ENCODE measurements around the gene GEMIN2.

DNA sequence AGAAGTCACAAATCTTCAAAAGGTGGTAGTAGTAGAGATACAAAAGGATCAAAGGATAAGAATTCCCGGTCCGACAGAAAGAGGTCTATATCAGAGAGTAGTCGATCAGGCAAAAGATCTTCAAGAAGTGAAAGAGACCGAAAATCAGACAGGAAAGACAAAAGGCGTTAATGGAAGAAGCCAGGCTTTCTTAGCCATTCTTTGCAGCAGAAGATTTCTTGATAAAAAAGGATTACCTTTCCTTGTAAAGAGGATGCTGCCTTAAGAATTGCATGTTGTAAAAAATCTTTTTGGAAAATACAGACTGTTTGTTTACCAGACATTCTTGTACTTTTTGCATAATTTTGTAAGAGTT lies 67.5 kb downstream of the GEMIN2 start:
- no peak for TF ChIP-seq POLR2A (IDR thresholded peaks at IDR 0.05)
- TF ChIP-seq, protein P1, sequence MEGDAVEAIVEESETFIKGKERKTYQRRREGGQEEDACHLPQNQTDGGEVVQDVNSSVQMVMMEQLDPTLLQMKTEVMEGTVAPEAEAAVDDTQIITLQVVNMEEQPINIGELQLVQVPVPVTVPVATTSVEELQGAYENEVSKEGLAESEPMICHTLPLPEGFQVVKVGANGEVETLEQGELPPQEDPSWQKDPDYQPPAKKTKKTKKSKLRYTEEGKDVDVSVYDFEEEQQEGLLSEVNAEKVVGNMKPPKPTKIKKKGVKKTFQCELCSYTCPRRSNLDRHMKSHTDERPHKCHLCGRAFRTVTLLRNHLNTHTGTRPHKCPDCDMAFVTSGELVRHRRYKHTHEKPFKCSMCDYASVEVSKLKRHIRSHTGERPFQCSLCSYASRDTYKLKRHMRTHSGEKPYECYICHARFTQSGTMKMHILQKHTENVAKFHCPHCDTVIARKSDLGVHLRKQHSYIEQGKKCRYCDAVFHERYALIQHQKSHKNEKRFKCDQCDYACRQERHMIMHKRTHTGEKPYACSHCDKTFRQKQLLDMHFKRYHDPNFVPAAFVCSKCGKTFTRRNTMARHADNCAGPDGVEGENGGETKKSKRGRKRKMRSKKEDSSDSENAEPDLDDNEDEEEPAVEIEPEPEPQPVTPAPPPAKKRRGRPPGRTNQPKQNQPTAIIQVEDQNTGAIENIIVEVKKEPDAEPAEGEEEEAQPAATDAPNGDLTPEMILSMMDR (IDR thresholded peaks at IDR 0.05) = no peak

Measured in tibial nerve (tissue), 3 donors.